ENCODE results near the gene CD68. TPM values are rescaled to one million over a fixed set of nuclear protein-coding genes. Genes with fewer than 3 reads are reported as not detected.

The CD68 gene
- total RNA-seq, 1 donor from 2014 or later: 1.2 TPM

DNA sequence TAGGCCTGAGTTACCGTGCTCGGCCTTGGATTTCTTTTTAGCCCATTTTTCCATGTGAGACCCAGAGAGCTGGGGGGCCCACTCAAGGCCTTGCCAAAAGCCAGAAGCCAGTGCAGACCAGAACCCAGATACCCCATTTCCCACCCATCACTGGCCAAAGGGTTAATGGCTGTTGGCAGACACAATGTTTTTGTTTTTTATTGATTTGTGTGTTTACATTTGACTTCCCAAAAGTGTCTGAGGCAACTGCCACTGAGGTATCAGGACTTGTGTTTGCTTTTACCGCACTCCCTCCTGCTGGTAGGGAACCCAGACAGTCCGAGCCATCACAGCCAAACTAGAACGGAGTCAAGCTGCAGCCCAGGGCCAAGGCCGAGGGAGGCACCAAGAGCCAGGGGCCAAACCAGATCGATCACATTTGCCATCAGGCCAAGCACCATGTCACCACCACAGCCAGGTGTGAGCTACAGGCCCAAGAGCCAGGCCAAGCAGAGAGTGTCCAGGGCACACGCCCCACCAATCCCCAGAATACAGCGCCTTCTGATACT, 38.3 kb upstream of the CD68 start:
- no peak for DNase-seq (ENCODE audit: low spot score)
- TF ChIP-seq, protein P1, sequence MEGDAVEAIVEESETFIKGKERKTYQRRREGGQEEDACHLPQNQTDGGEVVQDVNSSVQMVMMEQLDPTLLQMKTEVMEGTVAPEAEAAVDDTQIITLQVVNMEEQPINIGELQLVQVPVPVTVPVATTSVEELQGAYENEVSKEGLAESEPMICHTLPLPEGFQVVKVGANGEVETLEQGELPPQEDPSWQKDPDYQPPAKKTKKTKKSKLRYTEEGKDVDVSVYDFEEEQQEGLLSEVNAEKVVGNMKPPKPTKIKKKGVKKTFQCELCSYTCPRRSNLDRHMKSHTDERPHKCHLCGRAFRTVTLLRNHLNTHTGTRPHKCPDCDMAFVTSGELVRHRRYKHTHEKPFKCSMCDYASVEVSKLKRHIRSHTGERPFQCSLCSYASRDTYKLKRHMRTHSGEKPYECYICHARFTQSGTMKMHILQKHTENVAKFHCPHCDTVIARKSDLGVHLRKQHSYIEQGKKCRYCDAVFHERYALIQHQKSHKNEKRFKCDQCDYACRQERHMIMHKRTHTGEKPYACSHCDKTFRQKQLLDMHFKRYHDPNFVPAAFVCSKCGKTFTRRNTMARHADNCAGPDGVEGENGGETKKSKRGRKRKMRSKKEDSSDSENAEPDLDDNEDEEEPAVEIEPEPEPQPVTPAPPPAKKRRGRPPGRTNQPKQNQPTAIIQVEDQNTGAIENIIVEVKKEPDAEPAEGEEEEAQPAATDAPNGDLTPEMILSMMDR (IDR thresholded peaks at IDR 0.05): no peak
- Mint-ChIP-seq H3K36me3 (ENCODE audit: low read depth) (no peaks in the 10 kb centered on the region), H3K9me3 (ENCODE audit: low read depth) (peaks cover 11% of the 10 kb centered on the region), H3K27me3 (ENCODE audit: low read depth) (peaks cover 13% of the 10 kb centered on the region), H3K27ac (ENCODE audit: unreplicated experiment) (no peak overlapping the region), H3K4me1 (ENCODE audit: low read depth) (no peaks in the 10 kb centered on the region), H3K4me3 (ENCODE audit: unreplicated experiment) (no peak overlapping the region)

DNA sequence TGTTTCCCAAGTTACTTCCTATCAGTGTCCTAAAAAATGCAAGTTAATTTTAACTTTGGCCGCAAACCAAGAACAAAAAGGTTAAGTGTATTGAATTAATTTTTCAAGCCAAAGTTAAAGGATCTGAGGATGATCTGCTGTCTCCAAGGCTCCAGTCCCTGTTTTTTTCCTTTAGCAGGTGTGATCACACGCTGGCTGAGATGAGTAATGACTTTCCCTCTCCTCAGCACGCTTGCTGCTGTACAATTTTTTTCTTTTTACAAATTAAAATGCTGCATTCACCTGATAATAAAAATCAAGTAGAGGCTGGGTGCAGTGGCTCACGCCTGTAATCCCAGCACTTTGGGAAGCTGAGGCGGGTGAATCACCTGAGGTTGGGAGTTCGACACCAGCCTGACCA, 34.5 kb upstream of the CD68 start:
- no peaks in the 10 kb centered on the region for H3K9me3 Mint-ChIP-seq (ENCODE audit: low read depth)
- H3K27ac Mint-ChIP-seq (ENCODE audit: unreplicated experiment): no peak overlapping the region
- peaks cover 13% of the 10 kb centered on the region for H3K27me3 Mint-ChIP-seq (ENCODE audit: low read depth)
- TF ChIP-seq, protein P1 (IDR thresholded peaks at IDR 0.05): no peak
- H3K4me1 Mint-ChIP-seq (ENCODE audit: low read depth): peaks cover 13% of the 10 kb centered on the region
- H3K36me3 Mint-ChIP-seq (ENCODE audit: low read depth): no peaks in the 10 kb centered on the region
- H3K4me3 Mint-ChIP-seq (ENCODE audit: unreplicated experiment): no peak overlapping the region
- no peak for DNase-seq (ENCODE audit: low spot score)

DNA sequence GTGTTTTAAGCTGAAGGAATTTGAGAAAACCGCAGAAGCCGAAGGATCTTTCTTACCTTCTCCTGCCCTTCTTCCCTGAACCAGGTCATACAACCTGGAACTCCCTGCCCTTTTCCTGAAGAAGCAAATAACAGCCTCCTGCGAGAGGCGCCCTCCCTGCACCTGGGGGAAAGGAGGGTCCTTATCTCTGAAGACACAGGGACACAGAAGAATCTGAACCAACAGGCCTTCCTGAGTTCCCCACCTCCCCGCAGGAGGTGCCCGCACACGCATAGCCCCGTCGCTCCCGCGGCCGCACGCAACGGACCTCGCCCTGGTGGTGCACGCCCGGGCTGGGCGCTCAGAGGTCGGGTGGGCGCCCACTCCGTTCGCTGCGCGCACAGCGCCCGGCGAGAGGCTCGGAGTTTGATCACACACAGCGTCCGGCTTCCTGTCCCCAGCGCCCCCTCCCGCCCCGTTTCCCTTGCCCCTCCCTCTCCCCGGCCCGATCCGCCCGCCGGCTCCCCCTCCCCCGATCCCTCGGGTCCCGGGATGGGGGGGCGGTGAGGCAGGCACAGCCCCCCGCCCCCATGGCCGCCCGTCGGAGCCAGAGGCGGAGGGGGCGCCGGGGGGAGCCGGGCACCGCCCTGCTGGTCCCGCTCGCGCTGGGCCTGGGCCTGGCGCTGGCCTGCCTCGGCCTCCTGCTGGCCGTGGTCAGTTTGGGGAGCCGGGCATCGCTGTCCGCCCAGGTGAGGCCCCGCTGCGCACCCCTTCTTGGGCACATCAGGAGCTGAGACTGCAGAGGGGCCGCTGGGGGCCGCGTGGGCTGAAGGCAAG, 30.6 kb upstream of the CD68 start, which contains the start of gene TNFSF12:
Gene TNFSF12 (plus strand): TSS at position 474 of the 816 bp plus-strand sequence. CDS start 96 bp downstream, at position 570.
- TF ChIP-seq, protein P1 (IDR thresholded peaks at IDR 0.05): peak; percentile 65
- H3K36me3 Mint-ChIP-seq (ENCODE audit: low read depth): peaks cover 6% of the 10 kb centered on the region
- peaks cover 13% of the 10 kb centered on the region for H3K4me1 Mint-ChIP-seq (ENCODE audit: low read depth)
- H3K27ac Mint-ChIP-seq (ENCODE audit: unreplicated experiment): peak within 1 kb of the TSS; percentile 59
- H3K9me3 Mint-ChIP-seq (ENCODE audit: low read depth): no peaks in the 10 kb centered on the region
- peak within 1 kb of the TSS; percentile 70 for H3K4me3 Mint-ChIP-seq (ENCODE audit: unreplicated experiment)
- DNase-seq (ENCODE audit: low spot score): no peak
- H3K27me3 Mint-ChIP-seq (ENCODE audit: low read depth): no peaks in the 10 kb centered on the region

DNA sequence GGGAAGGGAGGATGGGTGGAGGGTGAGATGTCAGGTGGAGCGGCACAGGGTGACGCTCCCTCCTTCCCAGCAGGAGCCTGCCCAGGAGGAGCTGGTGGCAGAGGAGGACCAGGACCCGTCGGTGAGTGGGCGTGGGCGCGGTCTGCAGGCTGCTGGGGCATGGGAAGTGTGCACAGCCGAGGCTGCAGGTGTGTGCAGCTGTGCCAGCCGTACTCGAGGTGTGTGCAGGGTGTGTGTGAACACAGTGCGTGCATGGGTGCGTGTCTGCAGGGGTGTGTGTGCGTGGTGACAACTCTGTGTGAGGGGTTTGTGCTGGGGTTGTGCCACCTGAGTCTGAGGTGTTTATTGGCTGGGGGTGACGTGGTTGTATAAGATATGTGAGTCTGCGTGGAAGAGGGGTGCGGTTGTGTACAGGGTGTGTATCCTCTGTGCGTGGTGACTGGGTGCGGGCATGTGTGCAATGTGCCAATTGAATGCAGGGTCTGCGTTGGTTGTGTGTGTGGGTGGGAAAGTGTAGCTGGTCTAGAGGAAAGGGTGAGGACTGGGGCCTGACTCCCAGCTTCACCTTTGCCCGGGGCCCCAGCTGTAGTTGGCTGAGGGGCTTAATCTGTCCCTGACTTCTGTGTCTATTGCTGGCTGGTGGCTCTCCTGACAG, 29.9 kb upstream of the CD68 start:
- DNase-seq (ENCODE audit: low spot score): no peak
- no peaks in the 10 kb centered on the region for H3K27me3 Mint-ChIP-seq (ENCODE audit: low read depth)
- no peaks in the 10 kb centered on the region for H3K9me3 Mint-ChIP-seq (ENCODE audit: low read depth)
- H3K27ac Mint-ChIP-seq (ENCODE audit: unreplicated experiment): peak overlapping the region; percentile 59
- TF ChIP-seq, protein P1 (IDR thresholded peaks at IDR 0.05): peak; percentile 14
- peak overlapping the region; percentile 66 for H3K4me3 Mint-ChIP-seq (ENCODE audit: unreplicated experiment)
- peaks cover 6% of the 10 kb centered on the region for H3K36me3 Mint-ChIP-seq (ENCODE audit: low read depth)
- H3K4me1 Mint-ChIP-seq (ENCODE audit: low read depth): peaks cover 13% of the 10 kb centered on the region

DNA sequence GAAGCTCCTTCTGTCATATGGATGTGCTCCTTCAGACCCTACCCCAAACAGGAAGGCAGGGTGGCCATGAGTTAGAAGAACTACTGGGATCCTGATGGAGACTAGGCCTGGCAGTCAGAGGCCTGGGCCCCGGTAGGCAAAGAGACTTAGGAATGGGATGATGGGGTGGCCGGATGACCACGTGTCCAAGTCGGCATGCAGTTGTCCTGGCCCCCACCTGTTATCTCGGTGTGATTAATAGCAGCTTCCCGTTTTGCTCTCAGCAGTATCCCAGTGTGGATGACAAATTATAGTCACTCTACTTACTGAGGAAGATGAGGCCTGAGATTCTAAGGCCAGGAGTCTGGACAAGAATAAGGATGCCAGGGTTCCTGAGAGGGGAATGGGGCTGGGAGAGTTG, 29.1 kb upstream of the CD68 start:
- no peaks in the 10 kb centered on the region for H3K9me3 Mint-ChIP-seq (ENCODE audit: low read depth)
- peaks cover 6% of the 10 kb centered on the region for H3K36me3 Mint-ChIP-seq (ENCODE audit: low read depth)
- no peak for DNase-seq (ENCODE audit: low spot score)
- H3K4me3 Mint-ChIP-seq (ENCODE audit: unreplicated experiment): no peak overlapping the region
- H3K4me1 Mint-ChIP-seq (ENCODE audit: low read depth): peaks cover 13% of the 10 kb centered on the region
- H3K27me3 Mint-ChIP-seq (ENCODE audit: low read depth): no peaks in the 10 kb centered on the region
- TF ChIP-seq, protein P1 (IDR thresholded peaks at IDR 0.05): no peak
- no peak overlapping the region for H3K27ac Mint-ChIP-seq (ENCODE audit: unreplicated experiment)

Data from chondrocyte (in vitro differentiated cells).